HepG2 (cell line): Measurements from ENCODE around the gene SGMS1.

ENCODE experiments used
- KLF13 ChIP-seq: sonication (generic); formaldehyde crosslinking; IDR thresholded peaks from 2 replicates; pipeline ENCODE4 v1.4.0; 2020; ENCODE audit warnings: mild to moderate bottlenecking, missing genetic modification reagents
- ZNF766 ChIP-seq: sonication (generic); formaldehyde crosslinking; IDR thresholded peaks from 2 replicates; pipeline ENCODE4 v1.5.0; 2020; ENCODE audit warnings: missing genetic modification reagents, borderline replicate concordance
- ZZZ3 ChIP-seq: sonication (generic); formaldehyde crosslinking; IDR thresholded peaks from 2 replicates; pipeline ENCODE4 v1.4.0; 2020; ENCODE audit warnings: missing genetic modification reagents, mild to moderate bottlenecking, borderline replicate concordance

DNA sequence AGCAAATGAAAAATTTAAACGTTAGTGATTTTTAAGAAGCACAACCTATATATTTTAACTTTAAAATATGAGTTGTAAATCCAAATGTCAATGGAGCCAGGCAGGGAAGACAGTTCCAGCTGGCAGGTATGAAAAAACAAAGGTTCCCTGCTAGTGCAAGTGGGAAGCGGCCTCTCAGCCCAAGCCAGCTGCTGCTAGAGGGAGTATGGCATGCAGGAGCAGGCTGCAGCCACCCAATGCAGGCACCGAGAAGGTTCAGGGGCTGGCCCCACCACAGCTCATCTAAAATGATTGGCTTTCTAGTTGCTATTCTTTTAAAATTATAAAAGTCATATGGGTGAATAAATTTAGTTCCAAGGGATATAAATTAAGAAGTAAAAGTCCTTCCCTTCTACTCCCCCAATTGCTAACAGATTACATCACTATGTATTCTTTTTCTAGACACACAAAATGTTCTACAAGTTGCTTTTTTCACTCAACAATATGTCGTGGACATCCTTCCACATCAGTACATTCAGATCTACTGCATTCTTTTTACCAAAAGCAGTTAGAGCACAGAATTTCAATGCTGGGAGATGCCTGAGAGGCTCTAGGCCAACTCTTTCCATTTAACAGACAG, 69.3 kb downstream of the SGMS1 start:
- TF ChIP-seq KLF13 (CRISPR knock-in tag): no peak
- TF ChIP-seq ZNF766 (CRISPR knock-in tag): no peak
- no peak for TF ChIP-seq ZZZ3 (CRISPR knock-in tag)
